ENCODE data around the gene DCDC2.

- TF ChIP-seq CTCF (conservative IDR thresholded peaks at IDR 0.05; ENCODE audit: low read depth, low read length) (no peak), EZH2 (IDR thresholded peaks at IDR 0.05; ENCODE audit: borderline replicate concordance, low read depth, low read length, poor library complexity, severe bottlenecking) (no peak)
Measured at GRCh38 chr6:24228123-24228522, 129.7 kb downstream of the DCDC2 start.
